Measurements from ENCODE around the gene NNT.

Gene NNT

GRCh38 chr5:43648499-43649124 lies 45.6 kb downstream of the NNT start:
- no peak overlapping the region for H3K4me3 ChIP-seq (ENCODE audit: low read depth, low read length)
- DNase-seq (ENCODE audit: low read depth), result no peak
- TF ChIP-seq MYC (IDR thresholded peaks at IDR 0.05; ENCODE audit: low read depth, low read length) (no peak), POLR2A (IDR thresholded peaks at IDR 0.05; ENCODE audit: extremely low read depth, insufficient read length) (no peak), CTCF (IDR thresholded peaks at IDR 0.05; ENCODE audit: low read depth, low read length) (no peak), MAX (IDR thresholded peaks at IDR 0.05; ENCODE audit: low read depth, low read length) (no peak)

- no peak for TF ChIP-seq CTCF (IDR thresholded peaks at IDR 0.05; ENCODE audit: low read depth, low read length)
- no peak for TF ChIP-seq MAX (IDR thresholded peaks at IDR 0.05; ENCODE audit: low read depth, low read length)
- no peak for TF ChIP-seq POLR2A (IDR thresholded peaks at IDR 0.05; ENCODE audit: extremely low read depth, insufficient read length)
- no peak for TF ChIP-seq MYC (IDR thresholded peaks at IDR 0.05; ENCODE audit: low read depth, low read length)
Measured at GRCh38 chr5:43649256-43649655, 46.3 kb downstream of the NNT start.

GRCh38 chr5:43652537-43653302 lies 49.7 kb downstream of the NNT start:
- TF ChIP-seq MYC (IDR thresholded peaks at IDR 0.05; ENCODE audit: low read depth, low read length) (no peak), CTCF (IDR thresholded peaks at IDR 0.05; ENCODE audit: low read depth, low read length) (no peak), MAX (IDR thresholded peaks at IDR 0.05; ENCODE audit: low read depth, low read length) (no peak), POLR2A (IDR thresholded peaks at IDR 0.05; ENCODE audit: extremely low read depth, insufficient read length) (no peak)
- no peak for DNase-seq (ENCODE audit: low read depth)
- no peak overlapping the region for H3K4me3 ChIP-seq (ENCODE audit: low read depth, low read length)

More at GRCh38 chr5:43649256-43649655, 46.3 kb downstream of the NNT start:
- no peak for DNase-seq (ENCODE audit: low read depth)
- no peak overlapping the region for H3K4me3 ChIP-seq (ENCODE audit: low read depth, low read length)

GRCh38 chr5:43658509-43658908 lies 55.5 kb downstream of the NNT start:
- H3K4me3 ChIP-seq (ENCODE audit: low read depth, low read length), result no peak overlapping the region
- DNase-seq (ENCODE audit: low read depth), result no peak
- TF ChIP-seq POLR2A (IDR thresholded peaks at IDR 0.05; ENCODE audit: extremely low read depth, insufficient read length) (no peak), MYC (IDR thresholded peaks at IDR 0.05; ENCODE audit: low read depth, low read length) (no peak), MAX (IDR thresholded peaks at IDR 0.05; ENCODE audit: low read depth, low read length) (no peak), CTCF (IDR thresholded peaks at IDR 0.05; ENCODE audit: low read depth, low read length) (no peak)

- no peak for DNase-seq (ENCODE audit: low read depth)
Measured at GRCh38 chr5:43659075-43659474, 56.1 kb downstream of the NNT start.

GRCh38 chr5:43661102-43661501 lies 58.1 kb downstream of the NNT start:
- no peak overlapping the region for H3K4me3 ChIP-seq (ENCODE audit: low read depth, low read length)
- TF ChIP-seq CTCF (IDR thresholded peaks at IDR 0.05; ENCODE audit: low read depth, low read length) (peak; percentile 21), MYC (IDR thresholded peaks at IDR 0.05; ENCODE audit: low read depth, low read length) (no peak)
- peak; percentile 49 for DNase-seq (ENCODE audit: low read depth)

More at GRCh38 chr5:43659075-43659474, 56.1 kb downstream of the NNT start:
- TF ChIP-seq MAX (IDR thresholded peaks at IDR 0.05; ENCODE audit: low read depth, low read length) (no peak), MYC (IDR thresholded peaks at IDR 0.05; ENCODE audit: low read depth, low read length) (no peak), POLR2A (IDR thresholded peaks at IDR 0.05; ENCODE audit: extremely low read depth, insufficient read length) (no peak)
- H3K4me3 ChIP-seq (ENCODE audit: low read depth, low read length), result no peak overlapping the region

Measured in NB4 (cell line).